ENCODE data around the gene ROBO4. TPM values are rescaled to one million over a fixed set of nuclear protein-coding genes. Genes with fewer than 3 reads are reported as not detected.
A peak's percentile ranks its signal among the peaks of the same experiment; 100 is the strongest.

ROBO4 gene
- total RNA-seq, 4 donors from 2014 or later = 4.8 to 31.8 (median 6.4) TPM

- in situ Hi-C loops (cut with MboI; ENCODE audit: low pct_ligation_motif_present in 1 of 4, low pct_unique_long_range_greater_than_20kb in 1 of 4, low sequenced_read_pairs in 3 of 4) = loop anchor here in 2 of 4 donors (25.0 kb wide), 2 partner anchors 179 to 429 kb away; partner anchors contain the start of genes SIAE (in 2 of the 2), SPA17 (in 2 of the 2) and OR8B4 (in 1 of the 2)
- Histone ChIP-seq H3K4me1 (peaks cover 10 to 35% (median 20%) of the 10 kb centered on the region in 4 donors), H3K36me3 (no peaks in the 10 kb centered on the region), H3K27ac (no peak overlapping the region), H3K9me3 (no peaks in the 10 kb centered on the region), H3K27me3 (peaks cover 90% of the 10 kb centered on the region), H3K4me3 (no peak overlapping the region)
- TF ChIP-seq POLR2A (IDR thresholded peaks at IDR 0.05) (no peak), CTCF (IDR thresholded peaks at IDR 0.05) (no peak), POLR2AphosphoS5 (IDR thresholded peaks at IDR 0.05) (no peak), EP300 (IDR thresholded peaks at IDR 0.05; ENCODE audit: low read depth) (no peak)
- WGBS, 2 donors (ENCODE audit: low coverage in 1 of 2) = 24 to 28% methylated on average over 3 of the region's 3 CpGs
- intact Hi-C loops (cut with DNase I; ENCODE audit: low total_unique reads) = no loop called here
- no peak for DNase-seq
Observed at GRCh38 chr11:124841201-124841600, 56.5 kb downstream of the ROBO4 start.

GRCh38 chr11:124840666-124841065 is 57.0 kb downstream of the ROBO4 start:
- Histone ChIP-seq H3K9me3 (no peaks in the 10 kb centered on the region), H3K4me3 (no peak overlapping the region), H3K27me3 (peaks cover 85% of the 10 kb centered on the region), H3K27ac (no peak overlapping the region), H3K36me3 (no peaks in the 10 kb centered on the region), H3K4me1 (peaks cover 10 to 39% (median 21%) of the 10 kb centered on the region in 4 donors)
- WGBS, 2 donors (ENCODE audit: low coverage in 1 of 2) = 13 to 50% methylated on average over 1 of the region's 1 CpG
- DNase-seq = no peak
- no peak for TF ChIP-seq EP300 (IDR thresholded peaks at IDR 0.05; ENCODE audit: low read depth)
- TF ChIP-seq POLR2A (IDR thresholded peaks at IDR 0.05) = no peak
- TF ChIP-seq CTCF (IDR thresholded peaks at IDR 0.05) = no peak
- no peak for TF ChIP-seq POLR2AphosphoS5 (IDR thresholded peaks at IDR 0.05)
- in situ Hi-C loops (cut with MboI; ENCODE audit: low pct_ligation_motif_present in 1 of 4, low pct_unique_long_range_greater_than_20kb in 1 of 4, low sequenced_read_pairs in 3 of 4) (loop anchor here in 2 of 4 donors (25.0 kb wide), 2 partner anchors 178 to 428 kb away; partner anchors contain the start of genes SIAE (in 2 of the 2), SPA17 (in 2 of the 2) and OR8B4 (in 1 of the 2)), intact Hi-C loops (cut with DNase I; ENCODE audit: low total_unique reads) (no loop called here)

GRCh38 chr11:124839972-124840621 is 57.6 kb downstream of the ROBO4 start:
- intact Hi-C loops (cut with DNase I; ENCODE audit: low total_unique reads) = loop anchor here (5.0 kb wide), 1 partner anchor 78 kb away; the partner anchor contains the start of gene ESAM
- TF ChIP-seq POLR2AphosphoS5 (IDR thresholded peaks at IDR 0.05) = no peak
- no peak for TF ChIP-seq POLR2A (IDR thresholded peaks at IDR 0.05)
- no peak for TF ChIP-seq CTCF (IDR thresholded peaks at IDR 0.05)
- no peak for TF ChIP-seq EP300 (IDR thresholded peaks at IDR 0.05; ENCODE audit: low read depth)
- DNase-seq = no peak
- no peaks in the 10 kb centered on the region for H3K9me3 ChIP-seq
- 0 to 5% methylated on average over 4 to 20 of the region's 20 CpGs for WGBS, 2 donors (ENCODE audit: low coverage in 1 of 2)
- no peak overlapping the region for H3K27ac ChIP-seq
- peaks cover 10 to 39% (median 21%) of the 10 kb centered on the region in 4 donors for H3K4me1 ChIP-seq
- no peaks in the 10 kb centered on the region for H3K36me3 ChIP-seq
- peaks cover 79% of the 10 kb centered on the region for H3K27me3 ChIP-seq
- H3K4me3 ChIP-seq = peak overlapping the region in 2 of 4 donors; percentile 20 to 44
- in situ Hi-C loops (cut with MboI; ENCODE audit: low pct_ligation_motif_present in 1 of 4, low pct_unique_long_range_greater_than_20kb in 1 of 4, low sequenced_read_pairs in 3 of 4) = loop anchor here (5.0 to 25.0 kb wide), 5 partner anchors 75 to 428 kb away; partner anchors contain the start of genes SIAE (in 3 of the 4), SPA17 (in 3 of the 4), ESAM (in 1 of the 4) and OR8B4 (in 1 of the 4)
